Peyer's patch (tissue), 4 donors: ENCODE results near the gene ADAM17. TPM values are rescaled to one million over a fixed set of nuclear protein-coding genes. Genes with fewer than 3 reads are reported as not detected.

Experiments used
- DNase-seq, 3 donors: peaks; one replicate each; pipeline ENCODE4 v3.0.0-alpha.2; 2017 to 2019
- H3K27ac ChIP-seq, 4 donors: fragments of 200-600 bp; sonication (generic); one replicate each; pipeline ENCODE4 v1.5.1; 2016 to 2019
- H3K27me3 ChIP-seq, 2 donors: fragments of 200-600 bp; sonication (generic); one replicate each; pipeline ENCODE4 v1.5.1; 2019
- H3K36me3 ChIP-seq, 3 donors: fragments of 200-600 bp; sonication (generic); one replicate each; pipeline ENCODE4 v1.5.1; 2016 to 2019
- H3K4me1 ChIP-seq, 4 donors: fragments of 200-600 bp; sonication (generic); one replicate each; pipeline ENCODE4 v1.5.1; 2016 to 2019
- H3K4me3 ChIP-seq, 4 donors: fragments of 200-600 bp; sonication (generic); 1 replicate in 3 of 4; 2 replicates in 1 of 4; pipeline ENCODE4 v1.5.1; 2016 to 2019; ENCODE audit warnings: mild to moderate bottlenecking in 1 of 4
- H3K9me3 ChIP-seq, 4 donors: fragments of 200-600 bp; sonication (generic); one replicate each; pipeline ENCODE4 v1.5.1; 2016 to 2019; ENCODE audit warnings: mild to moderate bottlenecking in 1 of 4
- POLR2A ChIP-seq, 2 donors: fragments of 450-650 bp; IDR thresholded peaks; one replicate each; pipeline ENCODE4 v1.5.1; 2017; ENCODE audit warnings: antibody characterized with exemption in 2 of 2, mild to moderate bottlenecking in 2 of 2, moderate library complexity in 2 of 2
- total RNA-seq, 4 donors: library from RNA; depleted of rRNA; stranded (reverse); fragments of >200 nt; gene quantifications; one replicate each; pipeline ENCODE4 v1.1.0, GENCODE V29; 2016
- TF ChIP-seq, protein P1 (sequence below), 6 experiments: fragments of 450-650 bp in 4 of 6; fragments of 200-600 bp in 2 of 6; sonication (generic) in 1 of 6; IDR thresholded peaks; one replicate each; pipeline ENCODE4 v1.5.1; 2017 to 2019; ENCODE audit warnings: antibody characterized with exemption in 6 of 6, mild to moderate bottlenecking in 3 of 6, moderate library complexity in 1 of 6

The ADAM17 gene
- total RNA-seq, 4 donors from 2014 or later, result 10.5 to 45.4 (median 21.0) TPM

DNA sequence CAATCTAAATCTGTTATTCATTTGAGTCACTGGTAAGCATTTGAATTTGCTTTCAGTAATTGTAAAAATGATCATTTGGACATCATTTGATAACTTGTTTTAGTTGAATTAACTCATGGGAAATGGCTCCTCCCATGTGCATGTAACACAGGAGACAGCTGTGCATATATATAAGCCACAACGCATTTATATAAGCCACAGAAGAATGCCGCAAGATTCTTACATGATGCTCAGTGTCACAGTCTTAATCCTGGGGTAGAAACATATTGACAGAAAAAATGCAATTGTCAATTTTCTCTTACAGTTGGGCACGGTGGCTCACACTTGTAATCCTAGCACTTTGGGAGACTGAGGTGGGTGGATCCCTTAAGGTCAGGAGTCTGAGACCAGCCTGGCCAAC lies 94.6 kb downstream of the ADAM17 start:
- H3K4me1 ChIP-seq, result no peaks in the 10 kb centered on the region
- no peak for DNase-seq
- no peak overlapping the region for H3K27ac ChIP-seq
- no peak for TF ChIP-seq POLR2A (IDR thresholded peaks at IDR 0.05)
- TF ChIP-seq, protein P1, sequence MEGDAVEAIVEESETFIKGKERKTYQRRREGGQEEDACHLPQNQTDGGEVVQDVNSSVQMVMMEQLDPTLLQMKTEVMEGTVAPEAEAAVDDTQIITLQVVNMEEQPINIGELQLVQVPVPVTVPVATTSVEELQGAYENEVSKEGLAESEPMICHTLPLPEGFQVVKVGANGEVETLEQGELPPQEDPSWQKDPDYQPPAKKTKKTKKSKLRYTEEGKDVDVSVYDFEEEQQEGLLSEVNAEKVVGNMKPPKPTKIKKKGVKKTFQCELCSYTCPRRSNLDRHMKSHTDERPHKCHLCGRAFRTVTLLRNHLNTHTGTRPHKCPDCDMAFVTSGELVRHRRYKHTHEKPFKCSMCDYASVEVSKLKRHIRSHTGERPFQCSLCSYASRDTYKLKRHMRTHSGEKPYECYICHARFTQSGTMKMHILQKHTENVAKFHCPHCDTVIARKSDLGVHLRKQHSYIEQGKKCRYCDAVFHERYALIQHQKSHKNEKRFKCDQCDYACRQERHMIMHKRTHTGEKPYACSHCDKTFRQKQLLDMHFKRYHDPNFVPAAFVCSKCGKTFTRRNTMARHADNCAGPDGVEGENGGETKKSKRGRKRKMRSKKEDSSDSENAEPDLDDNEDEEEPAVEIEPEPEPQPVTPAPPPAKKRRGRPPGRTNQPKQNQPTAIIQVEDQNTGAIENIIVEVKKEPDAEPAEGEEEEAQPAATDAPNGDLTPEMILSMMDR (IDR thresholded peaks at IDR 0.05), result no peak
- no peaks in the 10 kb centered on the region for H3K9me3 ChIP-seq
- no peaks in the 10 kb centered on the region for H3K27me3 ChIP-seq
- no peak overlapping the region for H3K4me3 ChIP-seq
- peaks cover 0 to 43% (median 0%) of the 10 kb centered on the region in 3 donors for H3K36me3 ChIP-seq

DNA sequence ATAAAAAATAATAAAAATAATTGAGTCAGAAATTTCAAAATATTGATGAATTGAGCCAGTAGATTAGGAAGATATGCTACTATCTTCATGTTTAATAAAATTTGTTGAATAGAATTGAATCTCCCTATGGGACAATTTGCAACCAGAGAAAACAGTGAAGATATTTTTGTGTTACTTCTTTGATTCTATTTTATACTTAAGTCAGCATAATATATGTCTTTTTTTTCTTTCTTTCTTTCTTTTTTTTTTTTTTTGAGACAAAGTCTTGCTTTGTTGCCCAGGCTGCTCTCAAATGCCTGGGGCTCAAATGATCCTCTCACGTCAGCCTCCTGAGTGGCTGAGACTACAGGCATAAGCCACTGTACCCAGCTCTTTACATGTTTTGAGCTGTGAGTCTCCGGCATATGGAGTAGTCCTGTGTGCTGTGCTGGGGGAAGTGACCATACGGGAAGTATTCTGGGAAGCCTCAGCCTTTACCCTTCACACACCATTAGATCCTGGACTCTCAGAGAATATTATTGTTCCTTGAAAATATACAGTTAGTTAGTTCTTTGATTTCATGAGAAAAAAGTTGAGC lies 95.1 kb downstream of the ADAM17 start:
- H3K4me3 ChIP-seq, result no peak overlapping the region
- TF ChIP-seq, protein P1 (IDR thresholded peaks at IDR 0.05), result no peak
- no peak for TF ChIP-seq POLR2A (IDR thresholded peaks at IDR 0.05)
- no peak for DNase-seq
- no peak overlapping the region for H3K27ac ChIP-seq
- H3K4me1 ChIP-seq, result no peaks in the 10 kb centered on the region
- peaks cover 0 to 44% (median 0%) of the 10 kb centered on the region in 3 donors for H3K36me3 ChIP-seq
- H3K9me3 ChIP-seq, result no peaks in the 10 kb centered on the region
- no peaks in the 10 kb centered on the region for H3K27me3 ChIP-seq

DNA sequence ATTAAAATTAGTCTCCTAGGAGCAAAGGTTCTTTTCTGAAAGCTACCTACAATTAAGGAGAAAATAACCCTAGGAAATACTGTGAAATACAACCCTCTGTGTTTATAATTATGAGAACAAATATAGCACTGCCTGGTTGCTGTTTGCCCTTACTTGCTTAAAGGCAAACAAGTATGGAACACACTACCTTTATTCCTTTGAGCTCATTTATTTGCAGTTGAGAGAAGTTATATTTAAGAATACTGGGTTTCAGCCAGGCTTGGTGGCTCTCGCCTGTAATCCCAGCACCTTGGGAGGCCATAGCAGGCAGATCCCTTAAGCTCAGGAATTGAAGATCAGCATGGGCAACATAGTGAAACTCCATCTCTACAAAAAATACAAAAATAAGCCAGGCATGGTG lies 104.4 kb downstream of the ADAM17 start:
- DNase-seq, result no peak
- peaks cover 0 to 51% (median 0%) of the 10 kb centered on the region in 3 donors for H3K36me3 ChIP-seq
- H3K4me3 ChIP-seq, result no peak overlapping the region
- no peaks in the 10 kb centered on the region for H3K9me3 ChIP-seq
- TF ChIP-seq, protein P1 (IDR thresholded peaks at IDR 0.05), result no peak
- TF ChIP-seq POLR2A (IDR thresholded peaks at IDR 0.05), result no peak
- no peaks in the 10 kb centered on the region for H3K4me1 ChIP-seq
- H3K27ac ChIP-seq, result no peak overlapping the region
- H3K27me3 ChIP-seq, result no peaks in the 10 kb centered on the region

DNA sequence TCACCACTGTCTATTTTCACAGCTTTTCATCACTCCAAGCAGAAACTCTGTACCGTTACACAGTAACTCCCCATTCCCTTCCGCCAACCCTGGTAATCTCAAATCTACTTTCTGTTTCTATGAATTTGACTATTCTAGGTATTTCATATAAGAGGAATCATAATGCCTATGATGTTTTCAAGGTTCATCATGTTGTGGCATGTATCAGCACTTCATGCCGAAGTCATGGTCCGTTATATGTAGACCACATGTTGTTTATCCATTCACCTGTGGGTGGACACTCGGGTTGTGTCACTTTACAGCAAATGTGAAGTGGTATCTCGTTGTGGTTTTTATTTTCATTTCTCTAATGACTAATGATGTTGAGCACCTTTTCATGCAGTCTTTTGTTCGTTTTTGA lies 110.5 kb downstream of the ADAM17 start:
- no peak overlapping the region for H3K4me3 ChIP-seq
- H3K27ac ChIP-seq, result no peak overlapping the region
- H3K36me3 ChIP-seq, result peaks cover 0 to 73% (median 0%) of the 10 kb centered on the region in 3 donors
- DNase-seq, result no peak
- TF ChIP-seq, protein P1 (IDR thresholded peaks at IDR 0.05), result no peak
- no peak for TF ChIP-seq POLR2A (IDR thresholded peaks at IDR 0.05)
- no peaks in the 10 kb centered on the region for H3K27me3 ChIP-seq
- H3K9me3 ChIP-seq, result no peaks in the 10 kb centered on the region
- H3K4me1 ChIP-seq, result no peaks in the 10 kb centered on the region

DNA sequence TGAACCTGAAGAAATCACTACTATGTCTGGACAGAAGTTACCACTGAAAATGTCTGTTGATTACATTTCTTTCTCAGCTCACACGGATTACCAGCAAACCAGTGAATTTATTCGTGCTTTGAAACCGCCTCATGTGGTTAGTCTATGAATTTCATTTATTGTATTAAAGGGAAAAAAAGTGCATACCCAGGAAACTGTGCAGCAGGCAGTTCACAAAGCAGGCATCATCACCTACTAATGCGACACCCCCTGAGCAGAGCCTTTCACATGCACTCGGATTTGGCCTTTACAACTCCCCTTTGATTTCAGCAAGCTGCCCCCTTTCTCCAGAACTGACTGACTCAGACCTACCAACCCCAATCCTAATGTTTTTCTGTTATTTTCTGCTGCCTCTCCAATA lies 112.1 kb downstream of the ADAM17 start:
- H3K36me3 ChIP-seq, result peaks cover 0 to 71% (median 0%) of the 10 kb centered on the region in 3 donors
- no peaks in the 10 kb centered on the region for H3K9me3 ChIP-seq
- H3K27me3 ChIP-seq, result no peaks in the 10 kb centered on the region

More for the DNA sequence above, 112.1 kb downstream of the ADAM17 start:
- no peak overlapping the region for H3K4me3 ChIP-seq
- H3K27ac ChIP-seq, result no peak overlapping the region
- no peak for TF ChIP-seq POLR2A (IDR thresholded peaks at IDR 0.05)
- TF ChIP-seq, protein P1 (IDR thresholded peaks at IDR 0.05), result no peak
- no peak for DNase-seq
- no peaks in the 10 kb centered on the region for H3K4me1 ChIP-seq
